ENCODE results near the gene ANKHD1.

ANKHD1 gene

DNA sequence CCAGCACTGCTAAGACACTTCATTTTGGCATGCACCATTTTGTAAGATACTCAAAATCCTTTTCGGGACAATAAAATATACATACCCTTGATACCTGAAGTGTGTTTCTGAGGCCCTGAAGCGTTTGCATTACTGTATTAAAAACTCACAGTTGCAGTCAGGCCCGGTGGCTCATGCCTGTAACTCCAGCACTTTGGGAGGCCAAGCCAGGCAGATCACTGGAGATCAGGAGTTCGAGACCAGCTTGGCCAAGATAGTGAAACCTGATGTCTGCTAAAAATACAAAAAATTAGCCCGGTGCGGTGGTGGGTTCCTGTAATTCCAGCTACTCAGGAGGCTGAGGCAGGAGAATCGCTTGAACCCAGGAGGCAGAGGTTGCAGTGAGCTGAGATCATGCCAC lies 143.4 kb downstream of the ANKHD1 start:
- DNase-seq (ENCODE audit: low read depth in 2 of 2): no peak

- no peak for DNase-seq (ENCODE audit: low read depth in 2 of 2)
Measured at GRCh38 chr5:140545606-140546005, 144.0 kb downstream of the ANKHD1 start.

DNA sequence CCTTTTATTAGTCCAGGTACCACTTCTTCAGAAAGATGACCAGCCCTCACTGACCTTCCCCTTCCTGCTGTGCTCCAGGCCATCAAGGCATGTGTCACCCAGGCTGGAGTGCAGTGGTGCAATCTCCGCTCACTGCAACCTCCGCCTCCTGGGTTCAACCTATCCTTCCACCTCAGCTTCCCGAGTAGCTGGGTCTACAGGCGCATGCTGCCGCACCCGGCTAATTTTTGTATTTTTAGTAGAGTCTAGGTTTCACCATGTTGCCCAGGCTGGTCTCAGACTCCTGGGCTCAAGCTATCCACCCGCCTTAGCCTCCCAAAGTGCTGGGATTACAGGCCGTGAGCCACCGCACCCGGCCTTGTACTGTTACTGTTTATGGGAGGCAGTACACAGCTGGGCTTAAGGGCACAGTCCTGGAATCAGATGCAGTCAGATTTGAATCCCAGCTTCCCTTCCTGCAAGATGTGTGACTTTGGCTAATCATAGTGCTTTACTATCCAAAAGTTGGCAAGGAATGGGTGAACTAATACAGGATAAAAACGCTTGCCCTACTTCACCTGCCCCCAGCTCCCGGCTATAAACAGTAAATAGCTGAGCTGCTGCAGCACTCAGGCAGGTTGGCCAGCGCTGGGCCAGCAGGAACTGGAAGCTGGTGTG lies 145.3 kb downstream of the ANKHD1 start:
- DNase-seq (ENCODE audit: low read depth in 2 of 2): no peak

- DNase-seq (ENCODE audit: low read depth in 2 of 2): peak; percentile 72 to 73
Measured at GRCh38 chr5:140547508-140548299, 146.1 kb downstream of the ANKHD1 start, which contains the start of gene EIF4EBP3. Gene EIF4EBP3 (plus strand): TSS chr5:140547662. CDS start chr5:140547738, 76 bp downstream.

GRCh38 chr5:140548300-140548688 lies 146.7 kb downstream of the ANKHD1 start:
- DNase-seq (ENCODE audit: low read depth in 2 of 2): no peak

GRCh38 chr5:140548791-140549190 lies 147.2 kb downstream of the ANKHD1 start:
- DNase-seq (ENCODE audit: low read depth in 2 of 2): no peak

DNA sequence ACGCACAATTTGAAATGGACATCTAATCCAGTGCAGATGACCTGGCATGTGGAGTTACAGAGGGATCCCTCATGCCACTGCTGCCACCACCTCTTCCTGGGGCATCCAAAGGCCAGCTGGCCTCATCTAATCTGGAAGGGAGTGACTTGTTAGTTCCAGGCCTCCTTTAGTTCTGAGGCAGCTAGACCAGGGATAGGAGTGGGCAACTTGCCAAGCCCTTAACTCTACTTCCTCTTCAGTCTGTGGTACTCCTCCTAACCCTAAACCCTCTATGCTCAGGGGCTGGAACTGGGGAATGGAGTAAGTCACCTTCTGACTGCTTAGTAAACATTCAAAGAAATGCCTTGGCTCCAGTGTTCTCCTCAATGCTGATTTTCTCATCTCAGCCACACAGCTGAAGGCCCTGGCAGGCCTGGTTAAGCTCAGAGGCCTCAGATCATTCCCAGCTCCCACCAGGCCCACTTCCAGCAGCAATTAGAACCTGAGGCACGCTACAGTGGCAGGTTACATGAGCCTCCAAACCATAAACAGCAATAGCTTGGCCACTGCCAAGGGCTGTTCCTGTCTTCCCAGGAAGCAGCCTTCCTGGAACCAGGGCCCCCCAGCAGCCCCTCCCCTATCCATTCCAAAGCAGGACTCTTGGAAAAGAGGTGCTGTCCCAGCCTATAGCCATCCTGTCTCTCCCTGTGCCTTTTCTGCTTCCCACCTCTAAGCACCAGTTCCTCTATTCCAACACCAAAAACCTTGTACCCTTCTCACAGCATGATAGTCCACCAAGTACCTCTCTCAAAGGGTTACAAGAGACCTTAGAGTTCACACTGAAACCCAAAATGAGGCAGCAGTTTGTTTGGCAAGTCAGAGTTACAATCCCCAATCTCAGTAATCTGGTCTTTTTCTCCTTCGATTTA lies 147.9 kb downstream of the ANKHD1 start:
- DNase-seq (ENCODE audit: low read depth in 2 of 2): no peak

- no peak for DNase-seq (ENCODE audit: low read depth in 2 of 2)
Measured at GRCh38 chr5:140550147-140551079, 148.8 kb downstream of the ANKHD1 start.

GRCh38 chr5:140551872-140552271 lies 150.2 kb downstream of the ANKHD1 start:
- DNase-seq (ENCODE audit: low read depth in 2 of 2): no peak

DNA sequence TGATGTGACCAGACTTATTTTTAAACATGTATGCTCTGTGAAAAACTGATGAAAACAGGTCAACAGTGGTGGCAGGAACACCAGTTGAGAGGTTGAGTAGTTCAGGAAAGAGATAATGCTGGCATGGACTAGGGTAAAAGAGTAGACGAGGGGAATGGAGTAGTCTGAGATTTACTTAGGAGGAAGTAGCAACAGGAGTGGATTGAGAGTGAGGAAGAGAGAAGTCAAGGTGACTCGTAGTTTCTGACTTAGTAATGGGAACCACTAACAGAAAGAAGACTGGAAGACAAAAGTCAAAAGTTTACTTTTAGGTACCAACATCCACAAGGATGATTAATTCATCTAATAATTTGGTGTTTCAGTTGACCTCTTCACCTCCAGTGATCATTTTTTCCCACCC lies 152.0 kb downstream of the ANKHD1 start:
- DNase-seq (ENCODE audit: low read depth in 2 of 2): no peak

- no peak for DNase-seq (ENCODE audit: low read depth in 2 of 2)
Measured at GRCh38 chr5:140554454-140554853, 152.8 kb downstream of the ANKHD1 start.

DNA sequence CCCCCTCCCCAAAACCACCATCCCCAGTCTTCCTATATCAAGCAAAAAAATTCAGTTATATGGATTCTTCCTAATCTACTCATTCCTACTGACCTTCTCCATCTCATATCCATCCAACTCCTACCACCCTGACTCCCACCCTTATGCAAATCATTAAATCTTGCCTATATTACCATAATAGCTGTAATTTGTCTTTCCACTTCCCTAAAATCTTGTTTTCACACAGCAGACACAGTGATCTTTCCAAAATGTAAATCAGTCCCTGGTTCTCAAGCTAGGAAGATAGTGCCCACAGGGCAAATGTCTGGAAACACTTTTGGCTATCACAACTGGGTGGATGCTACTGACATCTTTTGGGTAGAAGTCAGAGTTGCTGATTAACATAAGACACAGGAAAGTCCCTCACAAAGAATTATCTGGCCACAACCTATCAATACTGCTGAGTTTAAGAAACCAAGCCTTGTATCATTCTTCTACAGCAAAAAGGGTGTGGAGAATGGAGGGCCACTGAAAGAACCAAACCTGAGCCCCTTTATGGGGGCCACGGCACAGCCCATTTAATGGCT lies 154.2 kb downstream of the ANKHD1 start:
- DNase-seq (ENCODE audit: low read depth in 2 of 2): no peak

DNA sequence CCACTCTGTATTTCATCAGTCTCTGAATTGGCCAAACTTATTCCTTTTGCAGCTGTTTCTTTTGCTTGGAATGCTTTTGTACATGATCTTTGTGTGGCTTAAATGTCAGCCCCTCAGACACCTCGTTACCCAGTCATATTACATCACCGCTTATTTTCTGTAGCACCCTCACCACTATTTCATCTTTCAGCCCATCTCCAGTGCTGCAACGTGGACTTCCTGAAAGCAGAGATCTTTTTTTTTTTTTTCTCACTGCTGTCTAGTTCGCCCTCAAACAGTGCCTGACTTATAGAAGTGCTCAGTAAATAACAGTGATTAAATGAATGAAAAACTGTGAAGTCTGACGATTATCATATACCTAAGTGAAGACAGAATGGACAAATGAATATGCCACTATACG lies 154.8 kb downstream of the ANKHD1 start:
- DNase-seq (ENCODE audit: low read depth in 2 of 2): no peak

- DNase-seq (ENCODE audit: low read depth in 2 of 2): peak; percentile 56 to 59
Measured at GRCh38 chr5:140557136-140557805, 155.6 kb downstream of the ANKHD1 start, which contains the start of gene SRA1. Gene SRA1 (minus strand): TSS chr5:140557473. CDS start chr5:140557452, 21 bp downstream.

- no peak for DNase-seq (ENCODE audit: low read depth in 2 of 2)
Measured at GRCh38 chr5:140557965-140558364, 156.3 kb downstream of the ANKHD1 start.

GRCh38 chr5:140558542-140558941 lies 156.9 kb downstream of the ANKHD1 start:
- no peak for DNase-seq (ENCODE audit: low read depth in 2 of 2)

- DNase-seq (ENCODE audit: low read depth in 2 of 2): no peak
Measured at GRCh38 chr5:140560227-140560626, 158.6 kb downstream of the ANKHD1 start.

DNA sequence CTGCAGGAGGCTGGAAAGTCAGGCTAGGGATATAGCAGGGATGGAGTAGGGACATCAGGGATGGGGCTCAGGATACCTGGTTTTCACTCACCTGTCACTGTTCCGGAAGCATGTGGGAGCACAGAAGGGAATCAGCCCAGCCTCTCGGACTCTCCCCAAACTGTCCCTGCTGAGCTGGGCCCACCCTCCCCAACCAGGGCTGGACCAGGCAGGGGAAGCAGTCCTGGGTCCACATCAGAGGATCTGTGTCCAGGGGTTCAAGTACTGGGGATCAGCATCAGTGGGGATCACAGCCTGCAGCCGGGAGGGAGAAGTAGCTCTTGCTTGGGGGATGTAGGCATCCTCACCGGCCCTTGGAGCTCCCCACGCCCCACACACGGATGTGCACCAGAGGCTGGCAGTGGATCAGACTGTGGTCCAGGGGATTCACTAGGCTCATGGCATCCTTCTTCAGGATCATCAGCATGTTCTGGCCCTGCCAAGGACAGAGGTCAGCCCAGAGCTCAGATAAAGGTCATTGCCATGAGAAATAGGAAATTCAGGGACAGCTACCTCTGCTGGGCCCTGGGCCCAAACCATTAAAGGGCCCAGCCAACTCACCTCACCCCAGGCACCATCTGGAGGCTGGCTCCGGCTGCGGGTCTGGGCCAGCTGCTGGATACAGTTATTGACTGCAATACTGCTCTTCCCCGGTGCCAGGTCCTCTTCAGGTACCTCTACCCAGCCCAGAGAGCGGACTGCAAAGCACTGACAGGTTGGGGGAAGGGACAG lies 160.3 kb downstream of the ANKHD1 start:
- DNase-seq (ENCODE audit: low read depth in 2 of 2): no peak

GRCh38 chr5:140563596-140563995 lies 162.0 kb downstream of the ANKHD1 start:
- DNase-seq (ENCODE audit: low read depth in 2 of 2): no peak

Data from fibroblast of skin of left biceps (primary cell).